Epithelial cell of proximal tubule (primary cell): ENCODE data around the gene TPSG1. TPM values are rescaled to one million over a fixed set of nuclear protein-coding genes. Genes with fewer than 3 reads are reported as not detected.
"Not testable (repeated sequence)": the region's sequence is repeated elsewhere in the genome, so short reads cannot be mapped to it uniquely, and the experiment has no call there.

ENCODE experiments used
- DNase-seq: peaks from one replicate; pipeline ENCODE4 v3.0.0-alpha.2; 2011; ENCODE audit warnings: low read depth
- H3K4me3 ChIP-seq: 2 replicates; pipeline ENCODE4 v1.5.1; 2011; ENCODE audit warnings: low read depth, mild to moderate bottlenecking, low read length
- CTCF ChIP-seq: conservative IDR thresholded peaks from 2 replicates; pipeline ENCODE4 v1.5.1; 2012; ENCODE audit warnings: low read depth, mild to moderate bottlenecking, low read length
- total RNA-seq: library from RNA; depleted of rRNA; stranded (reverse); fragments of >200 nt; gene quantifications from 2 replicates; pipeline ENCODE4 v1.2.3, GENCODE V29; 2015

The TPSG1 gene
- total RNA-seq, 1 donor from 2014 or later: not detected

GRCh38 chr16:1237990-1238389 lies 12.9 kb upstream of the TPSG1 start:
- DNase-seq: no peak

GRCh38 chr16:1236659-1237058 lies 11.6 kb upstream of the TPSG1 start:
- not testable (repeated sequence) for H3K4me3 ChIP-seq, DNase-seq

More at GRCh38 chr16:1237990-1238389, 12.9 kb upstream of the TPSG1 start:
- no peak for TF ChIP-seq CTCF
- H3K4me3 ChIP-seq: no peak overlapping the region

GRCh38 chr16:1232049-1232748 lies 7.1 kb upstream of the TPSG1 start:
- DNase-seq, H3K4me3 ChIP-seq: not testable (repeated sequence)

GRCh38 chr16:1231301-1231700 lies 6.2 kb upstream of the TPSG1 start:
- not testable (repeated sequence) for H3K4me3 ChIP-seq, DNase-seq

- DNase-seq, H3K4me3 ChIP-seq: not testable (repeated sequence)
Observed at GRCh38 chr16:1230471-1231212, 5.6 kb upstream of the TPSG1 start.

- not testable (repeated sequence) for DNase-seq, H3K4me3 ChIP-seq
Observed at GRCh38 chr16:1230084-1230470, 5.0 kb upstream of the TPSG1 start, which contains the start of gene TPSB2. TPSB2 (minus strand) TSS chr16:1230184; CDS start chr16:1229951, 233 bp downstream.

GRCh38 chr16:1229476-1229875 lies 4.4 kb upstream of the TPSG1 start:
- not testable (repeated sequence) for DNase-seq, H3K4me3 ChIP-seq

- DNase-seq, H3K4me3 ChIP-seq: not testable (repeated sequence)
Observed at GRCh38 chr16:1228227-1228626, 3.2 kb upstream of the TPSG1 start.

GRCh38 chr16:1226692-1227091 lies 1.6 kb upstream of the TPSG1 start:
- not testable (repeated sequence) for DNase-seq, H3K4me3 ChIP-seq

- DNase-seq, H3K4me3 ChIP-seq: not testable (repeated sequence)
Observed at GRCh38 chr16:1225728-1226311, 752 bp upstream of the TPSG1 start.

GRCh38 chr16:1224558-1224957 lies 510 bp downstream of the TPSG1 start:
- no peak overlapping the region for H3K4me3 ChIP-seq
- no peak for DNase-seq
- no peak for TF ChIP-seq CTCF
